ENCODE results near the gene NOX3. TPM values are rescaled to one million over a fixed set of nuclear protein-coding genes. Genes with fewer than 3 reads are reported as not detected.
"Not testable (repeated sequence)": the region's sequence is repeated elsewhere in the genome, so short reads cannot be mapped to it uniquely, and the experiment has no call there.

The NOX3 gene
- total RNA-seq (2014; rRNA removed; shearing (Covaris generic)), result 0.10 TPM in 1 of 2 replicates, not detected in the other

DNA sequence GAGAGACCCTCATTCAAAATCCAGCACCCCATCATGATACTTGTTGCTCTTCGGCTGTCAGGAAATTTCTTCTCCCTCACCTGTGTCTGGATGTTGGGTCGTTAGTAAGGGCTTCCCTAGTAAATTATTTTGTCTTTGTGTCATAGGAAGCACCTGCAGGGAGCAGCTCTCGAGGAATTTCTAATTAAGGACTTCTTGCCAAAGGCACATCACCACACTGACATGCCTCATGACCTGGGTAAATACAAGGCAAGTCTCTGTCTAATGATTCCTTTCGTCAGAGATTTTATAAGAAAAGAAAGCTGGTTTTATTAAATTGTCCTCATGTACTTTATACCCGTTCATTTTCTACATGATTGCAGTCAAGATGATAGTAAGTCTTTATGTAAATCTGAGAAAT lies at the start of gene NOX3:
Gene NOX3, minus strand, starts transcription at position 74 of the 400 bp plus-strand sequence. Its CDS starts 39 bp downstream, at position 35.
- no peak for DNase-seq (ENCODE audit: low spot score)
- in situ Hi-C loops (cut with HindIII; ENCODE audit: low sequenced_read_pairs), result no loop called here

DNA sequence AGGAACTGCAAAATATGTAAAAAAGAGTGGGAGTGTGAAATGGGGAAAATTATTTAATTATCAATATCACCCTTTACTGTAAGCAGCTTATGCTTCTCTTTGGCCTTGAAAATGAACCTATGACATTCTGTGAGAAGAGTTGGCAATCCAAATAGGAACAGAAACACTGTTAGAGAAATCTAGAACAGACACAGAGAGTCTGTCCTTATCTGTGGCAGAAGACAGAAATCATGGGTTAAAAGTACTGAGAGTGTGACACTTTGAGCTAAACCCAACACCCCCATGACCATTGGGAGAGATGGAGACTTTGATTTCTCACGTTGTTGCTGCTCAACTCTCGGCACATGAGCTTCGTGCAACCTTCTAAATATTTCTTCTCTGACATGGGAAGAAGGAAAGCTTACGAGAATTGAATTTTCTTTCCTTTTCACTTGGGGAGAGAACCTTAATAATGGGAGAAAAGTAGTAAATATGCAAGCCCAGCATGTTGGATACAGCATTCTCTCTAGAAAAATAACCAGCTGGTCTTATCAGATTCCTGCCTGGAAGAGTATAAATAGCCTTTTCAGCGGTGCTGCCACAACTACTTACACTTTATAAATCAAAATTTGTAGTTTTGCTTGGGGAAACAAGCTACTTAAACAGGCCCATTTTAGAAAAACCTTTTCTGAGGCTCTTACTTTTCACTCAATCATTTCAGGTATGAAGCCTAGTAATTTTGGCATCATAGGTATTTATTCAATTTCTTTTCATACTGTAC lies 49.4 kb upstream of the NOX3 start:
- in situ Hi-C loops (cut with HindIII; ENCODE audit: low sequenced_read_pairs), result no loop called here
- DNase-seq (ENCODE audit: low spot score), result no peak

GRCh38 chr6:155502393-155502792 lies 46.8 kb upstream of the NOX3 start:
- no peak for DNase-seq (ENCODE audit: low spot score)
- in situ Hi-C loops (cut with HindIII; ENCODE audit: low sequenced_read_pairs), result no loop called here

DNA sequence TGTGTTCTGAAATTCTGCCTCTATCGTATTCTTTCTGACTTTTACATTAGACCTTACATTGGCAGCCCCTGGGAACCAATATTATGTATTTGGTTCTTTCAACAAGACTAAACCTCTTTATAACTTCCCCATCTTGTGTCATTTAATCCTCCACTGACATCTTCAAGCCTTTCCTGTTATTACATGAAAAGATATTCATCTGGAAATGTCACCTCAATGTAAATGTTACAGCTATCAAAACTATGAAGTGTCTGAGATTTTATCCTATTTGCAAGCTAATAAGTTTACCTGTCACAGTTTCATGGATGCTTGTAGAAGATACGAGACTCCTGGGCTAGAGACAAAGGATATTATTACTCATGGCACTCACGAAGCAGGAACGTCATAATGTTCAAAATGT lies 43.9 kb upstream of the NOX3 start:
- in situ Hi-C loops (cut with HindIII; ENCODE audit: low sequenced_read_pairs), result no loop called here
- DNase-seq (ENCODE audit: low spot score), result no peak

GRCh38 chr6:155498370-155498769 lies 42.7 kb upstream of the NOX3 start:
- DNase-seq (ENCODE audit: low spot score), result no peak
- in situ Hi-C loops (cut with HindIII; ENCODE audit: low sequenced_read_pairs), result no loop called here

GRCh38 chr6:155497273-155497672 lies 41.6 kb upstream of the NOX3 start:
- no peak for DNase-seq (ENCODE audit: low spot score)
- in situ Hi-C loops (cut with HindIII; ENCODE audit: low sequenced_read_pairs), result no loop called here

- no peak for DNase-seq (ENCODE audit: low spot score)
- in situ Hi-C loops (cut with HindIII; ENCODE audit: low sequenced_read_pairs), result no loop called here
These were observed 39.6 kb upstream of the NOX3 start for GRCh38 chr6:155495011-155495768.

DNA sequence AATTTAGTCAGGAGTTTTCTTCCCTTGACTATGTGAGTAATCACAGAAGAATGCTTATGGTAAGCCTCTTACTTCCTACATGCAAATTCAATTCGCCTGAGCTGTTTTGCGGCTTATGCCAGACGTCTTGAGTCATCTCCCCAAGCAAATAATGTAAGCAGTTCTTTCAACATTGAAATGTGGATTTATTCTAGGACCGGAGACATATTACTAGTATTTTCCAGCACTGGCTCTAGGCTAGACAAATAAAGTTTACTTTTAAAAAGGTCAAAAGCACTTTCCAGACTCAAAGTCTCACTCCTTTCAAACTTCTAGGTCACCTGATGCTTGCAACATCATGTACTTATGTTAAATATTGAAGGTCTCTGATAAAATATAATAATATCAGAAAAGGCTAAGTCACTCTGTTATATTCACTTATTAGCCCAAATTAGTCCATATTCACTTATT lies 38.1 kb upstream of the NOX3 start:
- DNase-seq (ENCODE audit: low spot score), result no peak
- in situ Hi-C loops (cut with HindIII; ENCODE audit: low sequenced_read_pairs), result no loop called here

GRCh38 chr6:155493026-155493693 lies 37.5 kb upstream of the NOX3 start:
- in situ Hi-C loops (cut with HindIII; ENCODE audit: low sequenced_read_pairs), result no loop called here
- no peak for DNase-seq (ENCODE audit: low spot score)

GRCh38 chr6:155492061-155492735 lies 36.6 kb upstream of the NOX3 start:
- in situ Hi-C loops (cut with HindIII; ENCODE audit: low sequenced_read_pairs), result no loop called here
- no peak for DNase-seq (ENCODE audit: low spot score)

DNA sequence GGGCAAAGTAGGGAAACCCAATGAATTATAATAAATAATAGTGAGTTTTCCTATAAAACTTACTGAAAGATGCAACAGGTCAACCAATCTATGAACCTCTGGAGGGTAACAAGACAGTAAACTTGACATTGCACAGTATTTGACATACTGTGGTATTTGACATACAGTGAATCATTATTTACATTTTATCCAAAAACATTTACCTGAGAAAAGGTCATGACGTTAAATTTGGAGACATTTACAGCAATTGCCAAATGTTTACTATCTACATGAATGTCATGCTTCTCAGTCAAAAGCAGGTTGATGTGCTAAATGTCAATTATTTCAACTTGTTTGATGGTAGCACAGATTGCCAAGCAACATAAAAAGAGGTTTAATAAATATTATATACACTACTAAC lies 35.8 kb upstream of the NOX3 start:
- DNase-seq (ENCODE audit: low spot score), result no peak
- in situ Hi-C loops (cut with HindIII; ENCODE audit: low sequenced_read_pairs), result no loop called here

- in situ Hi-C loops (cut with HindIII; ENCODE audit: low sequenced_read_pairs); DNase-seq (ENCODE audit: low spot score): not testable (repeated sequence)
These were observed 32.6 kb upstream of the NOX3 start for GRCh38 chr6:155488197-155488596.

DNA sequence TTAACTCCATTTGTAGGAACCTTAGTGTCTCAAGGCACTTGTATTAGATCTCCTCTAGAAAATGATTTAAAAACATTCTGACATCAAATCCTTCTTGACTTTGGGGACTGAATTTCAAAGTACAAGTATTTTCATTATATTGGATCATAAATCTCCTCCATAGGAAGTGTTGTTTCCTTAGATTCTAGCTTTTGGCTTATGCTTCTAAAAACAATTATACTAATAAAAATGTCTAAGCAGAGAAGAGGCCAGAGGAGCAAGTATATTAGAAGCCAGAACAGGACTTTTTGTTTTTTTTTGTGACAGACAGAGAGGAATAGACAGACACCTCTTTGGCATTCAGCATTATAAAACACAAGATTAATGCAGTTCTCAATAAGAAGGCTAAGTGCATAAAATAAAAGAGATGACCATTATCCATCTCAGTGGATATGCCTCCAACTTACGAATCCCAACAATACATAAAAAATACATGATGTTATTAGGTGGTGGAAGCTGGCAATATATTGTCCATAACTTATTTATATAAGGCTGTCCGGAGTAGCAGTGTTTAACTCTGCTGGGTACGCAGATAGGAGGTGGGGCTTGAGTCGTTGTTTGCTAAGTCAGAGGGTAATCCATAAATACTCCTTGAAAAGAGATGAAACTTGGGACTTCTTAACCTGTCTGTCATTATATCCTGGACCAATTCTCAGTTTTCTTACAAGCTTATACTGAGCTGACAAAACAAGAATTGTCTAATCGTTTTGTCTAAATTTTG lies 31.9 kb upstream of the NOX3 start:
- DNase-seq (ENCODE audit: low spot score), result no peak
- in situ Hi-C loops (cut with HindIII; ENCODE audit: low sequenced_read_pairs), result no loop called here

- DNase-seq (ENCODE audit: low spot score), result no peak
These were observed 31.2 kb upstream of the NOX3 start for GRCh38 chr6:155486721-155487294.

DNA sequence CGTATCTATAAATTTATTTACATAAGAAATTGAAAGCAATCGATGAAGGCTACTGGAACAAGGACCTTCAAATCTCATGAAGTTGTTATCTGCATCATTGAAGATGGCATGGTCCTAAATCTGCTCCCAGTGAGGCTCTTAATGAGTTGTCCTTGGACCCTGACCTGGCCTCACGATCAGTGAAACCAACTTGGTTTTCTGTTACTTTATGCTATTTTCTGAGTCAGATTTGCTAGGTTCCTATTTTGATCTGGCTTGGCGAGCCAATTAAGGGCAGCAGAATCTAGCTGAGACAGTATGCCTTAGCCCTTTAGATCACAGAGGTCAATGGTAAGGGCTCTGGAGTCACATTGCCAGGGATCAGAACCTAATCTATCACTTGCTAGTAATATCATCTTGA lies 30.1 kb upstream of the NOX3 start:
- DNase-seq (ENCODE audit: low spot score), result no peak
- in situ Hi-C loops (cut with HindIII; ENCODE audit: low sequenced_read_pairs), result no loop called here

More at GRCh38 chr6:155486721-155487294, 31.2 kb upstream of the NOX3 start:
- in situ Hi-C loops (cut with HindIII; ENCODE audit: low sequenced_read_pairs), result no loop called here

GRCh38 chr6:155483858-155484257 lies 28.2 kb upstream of the NOX3 start:
- in situ Hi-C loops (cut with HindIII; ENCODE audit: low sequenced_read_pairs), result no loop called here
- DNase-seq (ENCODE audit: low spot score), result no peak

- no peak for DNase-seq (ENCODE audit: low spot score)
- in situ Hi-C loops (cut with HindIII; ENCODE audit: low sequenced_read_pairs), result no loop called here
These were observed 25.6 kb upstream of the NOX3 start for GRCh38 chr6:155481215-155481614.

GRCh38 chr6:155473741-155474140 lies 18.1 kb upstream of the NOX3 start:
- DNase-seq (ENCODE audit: low spot score), result no peak
- in situ Hi-C loops (cut with HindIII; ENCODE audit: low sequenced_read_pairs), result no loop called here

Measured in G401 (cell line).